ENCODE results near the gene GRIN2A. TPM values are rescaled to one million over a fixed set of nuclear protein-coding genes. Genes with fewer than 3 reads are reported as not detected.

The GRIN2A gene
- polyA plus RNA-seq, 1 donor (not counting 4 experiments of a cell fraction or from before 2014, with no cell fraction given): 0.01 TPM

DNA sequence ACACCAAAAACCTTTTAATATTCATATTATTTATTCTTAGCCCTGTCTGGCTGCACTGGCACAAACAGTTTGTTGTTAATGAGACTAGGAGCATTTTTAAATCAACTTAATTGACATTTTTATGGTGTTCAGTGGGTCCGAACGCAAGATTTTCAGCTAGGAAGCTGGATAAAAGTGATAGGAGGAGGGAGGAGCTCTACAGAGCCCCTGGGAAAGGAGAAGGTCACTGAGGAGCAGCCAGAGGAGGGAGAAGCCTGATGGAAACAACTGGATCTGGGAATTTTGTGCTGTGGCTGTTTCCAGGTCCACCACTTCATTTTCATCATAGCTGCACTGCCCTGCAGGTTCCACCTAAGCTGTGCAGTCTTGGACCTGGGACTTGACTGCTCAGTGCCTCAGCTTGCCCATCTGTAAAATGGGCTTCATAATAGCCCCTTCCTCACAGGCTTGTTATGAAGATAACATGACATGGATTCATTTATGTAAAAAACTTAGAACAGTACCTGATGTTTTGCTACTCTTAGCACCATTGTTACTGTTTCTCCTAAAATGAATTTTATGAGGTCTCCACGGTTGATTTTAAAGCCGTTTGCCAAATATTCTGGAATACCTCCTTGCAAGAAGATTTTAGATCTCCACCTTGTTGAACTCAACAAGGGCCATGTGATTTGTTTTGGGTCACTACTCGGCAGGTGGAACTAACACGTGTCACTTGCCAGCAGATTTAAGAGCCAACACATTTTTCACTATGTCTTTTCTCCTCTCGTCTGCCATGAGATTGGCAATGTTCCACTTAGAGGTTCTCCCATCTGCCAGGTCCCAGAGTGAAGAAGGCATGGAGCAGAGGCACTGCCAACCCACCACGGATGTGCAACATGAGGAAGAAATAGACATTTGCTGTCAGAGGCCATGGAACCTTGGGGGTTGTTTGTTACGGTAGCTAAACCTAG is 18.7 kb upstream of the GRIN2A start:
- Histone ChIP-seq H3K36me3 (ENCODE audit: control insufficient read depth in 2 of 2, extremely low read depth in 1 of 2, insufficient read depth in 2 of 2, low read length in 2 of 2) (no peaks in the 10 kb centered on the region), H4K20me1 (ENCODE audit: control insufficient read depth, extremely low read depth, insufficient read depth, low read length) (no peaks in the 10 kb centered on the region), H3K9me3 (ENCODE audit: control insufficient read depth, low read depth, low read length) (no peaks in the 10 kb centered on the region), H3K4me2 (ENCODE audit: control insufficient read depth, extremely low read depth, insufficient read depth, low read depth, low read length) (no peak overlapping the region), H3K9me1 (ENCODE audit: control insufficient read depth, extremely low read depth, insufficient read depth, low read length) (no peaks in the 10 kb centered on the region), H3K9ac (ENCODE audit: control insufficient read depth, extremely low read depth, insufficient read depth, low read length) (no peak overlapping the region), H3K4me3 (ENCODE audit: control insufficient read depth in 2 of 3, extremely low read depth in 1 of 3, insufficient read depth in 2 of 3, low read depth in 1 of 3, low read length in 3 of 3) (no peak overlapping the region), H3K4me1 (ENCODE audit: control insufficient read depth, extremely low read depth, insufficient read depth, low read length) (peaks cover 3% of the 10 kb centered on the region), H3K27me3 (ENCODE audit: control insufficient read depth, extremely low read depth, insufficient read depth, low read length) (no peaks in the 10 kb centered on the region), H3K27ac (ENCODE audit: control insufficient read depth, insufficient read depth, low read length) (no peak overlapping the region), H2AFZ (ENCODE audit: control insufficient read depth, low read length) (no peak overlapping the region), H3K79me2 (ENCODE audit: control insufficient read depth, insufficient read depth, low read length) (no peaks in the 10 kb centered on the region)
- FAIRE-seq (no peak), DNase-seq (ENCODE audit: low read depth, low spot score) (no peak)
- TF ChIP-seq, protein P1, sequence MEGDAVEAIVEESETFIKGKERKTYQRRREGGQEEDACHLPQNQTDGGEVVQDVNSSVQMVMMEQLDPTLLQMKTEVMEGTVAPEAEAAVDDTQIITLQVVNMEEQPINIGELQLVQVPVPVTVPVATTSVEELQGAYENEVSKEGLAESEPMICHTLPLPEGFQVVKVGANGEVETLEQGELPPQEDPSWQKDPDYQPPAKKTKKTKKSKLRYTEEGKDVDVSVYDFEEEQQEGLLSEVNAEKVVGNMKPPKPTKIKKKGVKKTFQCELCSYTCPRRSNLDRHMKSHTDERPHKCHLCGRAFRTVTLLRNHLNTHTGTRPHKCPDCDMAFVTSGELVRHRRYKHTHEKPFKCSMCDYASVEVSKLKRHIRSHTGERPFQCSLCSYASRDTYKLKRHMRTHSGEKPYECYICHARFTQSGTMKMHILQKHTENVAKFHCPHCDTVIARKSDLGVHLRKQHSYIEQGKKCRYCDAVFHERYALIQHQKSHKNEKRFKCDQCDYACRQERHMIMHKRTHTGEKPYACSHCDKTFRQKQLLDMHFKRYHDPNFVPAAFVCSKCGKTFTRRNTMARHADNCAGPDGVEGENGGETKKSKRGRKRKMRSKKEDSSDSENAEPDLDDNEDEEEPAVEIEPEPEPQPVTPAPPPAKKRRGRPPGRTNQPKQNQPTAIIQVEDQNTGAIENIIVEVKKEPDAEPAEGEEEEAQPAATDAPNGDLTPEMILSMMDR (optimal IDR thresholded peaks at IDR 0.05 in 1 of 3, IDR thresholded peaks at IDR 0.05 in 1 of 3, conservative IDR thresholded peaks at IDR 0.05 in 1 of 3; ENCODE audit: extremely low read depth in 1 of 3, insufficient read depth in 2 of 3, low read length in 3 of 3): no peak
- TF ChIP-seq EZH2 (IDR thresholded peaks at IDR 0.05; ENCODE audit: low read length): no peak
- dilution Hi-C loops (cut with MboI; ENCODE audit: extremely low pct_ligation_motif_present, low sequenced_read_pairs): no loop called here

DNA sequence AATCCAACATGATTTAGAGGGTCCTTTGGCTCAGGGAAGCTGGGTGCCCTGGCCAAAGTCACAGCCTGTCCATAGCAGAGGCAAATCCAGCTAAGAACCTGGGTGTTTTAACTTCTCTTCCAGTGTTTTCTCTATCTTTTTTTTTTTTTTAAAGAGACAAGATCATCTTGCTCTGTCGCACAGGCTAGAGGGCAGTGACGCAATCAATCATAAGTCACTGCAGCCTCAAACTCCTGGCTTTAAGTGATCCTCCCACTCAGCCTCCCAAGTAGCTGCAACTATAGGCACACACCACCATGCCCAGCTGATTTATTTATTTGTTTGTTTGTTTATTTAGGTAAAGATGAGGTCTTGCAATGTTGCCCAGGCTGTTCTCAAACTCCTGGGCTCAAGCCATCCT is 14.8 kb upstream of the GRIN2A start:
- no peaks in the 10 kb centered on the region for H4K20me1 ChIP-seq (ENCODE audit: control insufficient read depth, extremely low read depth, insufficient read depth, low read length)
- no peak overlapping the region for H3K9ac ChIP-seq (ENCODE audit: control insufficient read depth, extremely low read depth, insufficient read depth, low read length)
- no peaks in the 10 kb centered on the region for H3K9me3 ChIP-seq (ENCODE audit: control insufficient read depth, low read depth, low read length)
- no peak overlapping the region for H2AFZ ChIP-seq (ENCODE audit: control insufficient read depth, low read length)
- DNase-seq (ENCODE audit: low read depth, low spot score): no peak
- H3K4me3 ChIP-seq (ENCODE audit: control insufficient read depth in 2 of 3, extremely low read depth in 1 of 3, insufficient read depth in 2 of 3, low read depth in 1 of 3, low read length in 3 of 3): no peak overlapping the region
- H3K79me2 ChIP-seq (ENCODE audit: control insufficient read depth, insufficient read depth, low read length): no peaks in the 10 kb centered on the region
- FAIRE-seq: no peak
- H3K4me1 ChIP-seq (ENCODE audit: control insufficient read depth, extremely low read depth, insufficient read depth, low read length): no peaks in the 10 kb centered on the region
- H3K27ac ChIP-seq (ENCODE audit: control insufficient read depth, insufficient read depth, low read length): no peak overlapping the region
- TF ChIP-seq, protein P1 (optimal IDR thresholded peaks at IDR 0.05 in 1 of 3, IDR thresholded peaks at IDR 0.05 in 1 of 3, conservative IDR thresholded peaks at IDR 0.05 in 1 of 3; ENCODE audit: extremely low read depth in 1 of 3, insufficient read depth in 2 of 3, low read length in 3 of 3): no peak
- no peak for TF ChIP-seq EZH2 (IDR thresholded peaks at IDR 0.05; ENCODE audit: low read length)
- H3K9me1 ChIP-seq (ENCODE audit: control insufficient read depth, extremely low read depth, insufficient read depth, low read length): no peaks in the 10 kb centered on the region
- no peaks in the 10 kb centered on the region for H3K36me3 ChIP-seq (ENCODE audit: control insufficient read depth in 2 of 2, extremely low read depth in 1 of 2, insufficient read depth in 2 of 2, low read length in 2 of 2)
- no peak overlapping the region for H3K4me2 ChIP-seq (ENCODE audit: control insufficient read depth, extremely low read depth, insufficient read depth, low read depth, low read length)
- dilution Hi-C loops (cut with MboI; ENCODE audit: extremely low pct_ligation_motif_present, low sequenced_read_pairs): no loop called here
- no peaks in the 10 kb centered on the region for H3K27me3 ChIP-seq (ENCODE audit: control insufficient read depth, extremely low read depth, insufficient read depth, low read length)

All from keratinocyte (primary cell).